GM10266 (cell line): ENCODE results near the gene MXI1.

Source experiments
- DNase-seq: peaks from one replicate; pipeline ENCODE4 v3.0.0; 2012; ENCODE audit errors: extremely low spot score
- TF ChIP-seq, protein P1 (sequence below): IDR thresholded peaks from 2 replicates; pipeline ENCODE4 v1.5.1; 2012; ENCODE audit warnings: mild to moderate bottlenecking, low read depth; ENCODE audit not compliant: control insufficient read depth, insufficient read depth; ENCODE audit errors: missing control alignments

Gene MXI1

DNA sequence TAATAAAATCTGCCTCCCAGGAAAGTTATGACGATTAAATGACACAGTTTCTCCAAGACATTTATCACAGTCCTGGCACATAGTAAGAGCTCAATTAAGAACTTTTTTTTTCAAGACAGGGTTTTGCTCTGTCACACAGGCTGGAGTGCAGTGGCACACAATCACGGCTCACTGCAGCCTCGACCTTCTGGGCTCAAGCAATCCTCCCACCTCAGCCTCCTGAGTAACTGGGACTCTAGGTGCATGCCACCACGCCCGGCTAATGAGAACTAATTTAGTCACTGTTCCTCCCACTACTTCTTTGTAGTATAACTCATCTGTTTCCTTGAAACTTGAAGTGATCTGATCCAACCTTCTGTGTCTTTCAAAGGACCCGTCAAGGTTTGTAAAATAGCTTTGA lies 42.2 kb upstream of the MXI1 start:
- TF ChIP-seq, protein P1, sequence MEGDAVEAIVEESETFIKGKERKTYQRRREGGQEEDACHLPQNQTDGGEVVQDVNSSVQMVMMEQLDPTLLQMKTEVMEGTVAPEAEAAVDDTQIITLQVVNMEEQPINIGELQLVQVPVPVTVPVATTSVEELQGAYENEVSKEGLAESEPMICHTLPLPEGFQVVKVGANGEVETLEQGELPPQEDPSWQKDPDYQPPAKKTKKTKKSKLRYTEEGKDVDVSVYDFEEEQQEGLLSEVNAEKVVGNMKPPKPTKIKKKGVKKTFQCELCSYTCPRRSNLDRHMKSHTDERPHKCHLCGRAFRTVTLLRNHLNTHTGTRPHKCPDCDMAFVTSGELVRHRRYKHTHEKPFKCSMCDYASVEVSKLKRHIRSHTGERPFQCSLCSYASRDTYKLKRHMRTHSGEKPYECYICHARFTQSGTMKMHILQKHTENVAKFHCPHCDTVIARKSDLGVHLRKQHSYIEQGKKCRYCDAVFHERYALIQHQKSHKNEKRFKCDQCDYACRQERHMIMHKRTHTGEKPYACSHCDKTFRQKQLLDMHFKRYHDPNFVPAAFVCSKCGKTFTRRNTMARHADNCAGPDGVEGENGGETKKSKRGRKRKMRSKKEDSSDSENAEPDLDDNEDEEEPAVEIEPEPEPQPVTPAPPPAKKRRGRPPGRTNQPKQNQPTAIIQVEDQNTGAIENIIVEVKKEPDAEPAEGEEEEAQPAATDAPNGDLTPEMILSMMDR, result no peak
- DNase-seq, result no peak

DNA sequence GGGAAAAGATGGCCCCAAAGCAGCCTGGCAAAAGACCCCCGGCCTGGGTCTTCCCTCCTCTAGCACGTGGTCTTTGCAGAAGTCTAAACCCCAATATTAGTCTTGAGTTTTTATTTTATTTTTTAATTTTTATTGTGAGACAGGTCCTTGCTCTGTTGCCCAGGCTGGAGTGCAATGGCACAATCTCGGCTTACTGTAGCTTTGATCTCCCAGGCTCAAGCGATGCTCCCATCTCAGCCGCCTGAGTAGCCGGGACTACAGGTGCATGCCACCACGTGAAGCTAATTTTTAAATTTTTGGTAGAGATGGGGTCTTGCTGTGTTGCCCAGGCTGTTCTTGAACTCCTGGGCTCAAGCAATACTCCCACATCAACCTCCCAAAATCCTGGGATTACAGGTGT lies 40.3 kb upstream of the MXI1 start:
- TF ChIP-seq, protein P1, result no peak

DNA sequence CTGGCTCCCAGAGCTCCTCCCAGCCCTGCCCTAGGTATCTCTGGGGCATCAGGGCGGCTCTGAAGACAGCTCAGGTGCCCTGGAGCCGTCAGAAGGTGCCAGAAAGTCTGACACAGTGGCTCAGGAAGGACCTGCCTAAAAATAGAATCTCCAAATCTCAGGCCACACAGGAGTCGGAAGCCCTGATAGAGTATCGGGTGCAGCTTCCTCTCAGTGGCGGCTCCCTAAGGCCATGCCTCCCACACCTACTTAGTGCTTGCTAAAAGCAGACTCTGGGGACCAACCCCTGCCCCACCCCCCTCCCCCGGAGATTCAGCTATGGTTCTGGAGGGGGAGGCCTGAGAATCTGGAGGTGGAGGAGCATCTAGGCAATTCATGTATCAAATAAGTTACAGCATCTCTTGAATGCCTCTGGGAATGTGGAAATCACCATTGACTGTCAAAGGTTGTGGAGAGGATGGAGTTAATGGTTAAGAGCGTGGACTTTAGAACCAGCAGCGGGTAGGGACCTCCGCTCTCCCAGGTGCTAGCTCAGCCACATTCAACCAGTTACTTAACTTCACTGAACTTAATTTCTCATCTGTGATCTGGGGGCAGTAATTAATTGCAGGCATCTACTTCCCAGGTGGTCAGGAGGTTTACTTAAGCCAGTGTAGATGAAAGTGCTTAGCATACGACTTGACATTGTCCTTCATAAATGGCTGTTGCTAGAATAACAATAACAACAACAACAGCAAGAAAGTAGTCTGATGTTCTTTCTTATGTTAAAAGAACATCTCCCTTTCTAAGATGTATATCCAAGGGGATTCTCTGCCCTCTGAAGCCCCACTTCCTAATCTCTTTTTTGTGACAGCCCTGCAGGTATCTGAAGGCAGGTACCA lies 38.6 kb upstream of the MXI1 start:
- TF ChIP-seq, protein P1, result no peak
- peak; percentile 31 for DNase-seq

More for the DNA sequence above, 40.3 kb upstream of the MXI1 start:
- no peak for DNase-seq

DNA sequence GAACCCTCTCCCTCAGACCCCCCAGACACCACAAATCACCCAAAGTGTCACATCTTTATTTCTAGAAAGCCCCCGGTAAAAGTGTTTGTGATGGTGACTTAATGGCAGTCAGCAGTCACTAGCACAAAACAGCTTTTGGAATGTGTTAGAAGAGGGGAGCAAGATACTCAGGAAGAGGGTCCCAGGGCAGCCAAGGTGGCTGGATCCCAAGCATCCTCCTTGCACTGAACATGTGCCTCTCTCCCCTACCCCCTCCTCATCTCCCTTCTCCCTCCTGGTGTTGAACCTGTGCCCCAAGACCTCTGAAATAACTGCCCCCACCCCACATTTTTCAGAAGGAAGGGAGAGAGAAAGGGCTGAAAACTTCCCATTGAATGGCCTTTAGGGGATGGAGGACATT lies 37.8 kb upstream of the MXI1 start:
- no peak for DNase-seq
- TF ChIP-seq, protein P1, result no peak

DNA sequence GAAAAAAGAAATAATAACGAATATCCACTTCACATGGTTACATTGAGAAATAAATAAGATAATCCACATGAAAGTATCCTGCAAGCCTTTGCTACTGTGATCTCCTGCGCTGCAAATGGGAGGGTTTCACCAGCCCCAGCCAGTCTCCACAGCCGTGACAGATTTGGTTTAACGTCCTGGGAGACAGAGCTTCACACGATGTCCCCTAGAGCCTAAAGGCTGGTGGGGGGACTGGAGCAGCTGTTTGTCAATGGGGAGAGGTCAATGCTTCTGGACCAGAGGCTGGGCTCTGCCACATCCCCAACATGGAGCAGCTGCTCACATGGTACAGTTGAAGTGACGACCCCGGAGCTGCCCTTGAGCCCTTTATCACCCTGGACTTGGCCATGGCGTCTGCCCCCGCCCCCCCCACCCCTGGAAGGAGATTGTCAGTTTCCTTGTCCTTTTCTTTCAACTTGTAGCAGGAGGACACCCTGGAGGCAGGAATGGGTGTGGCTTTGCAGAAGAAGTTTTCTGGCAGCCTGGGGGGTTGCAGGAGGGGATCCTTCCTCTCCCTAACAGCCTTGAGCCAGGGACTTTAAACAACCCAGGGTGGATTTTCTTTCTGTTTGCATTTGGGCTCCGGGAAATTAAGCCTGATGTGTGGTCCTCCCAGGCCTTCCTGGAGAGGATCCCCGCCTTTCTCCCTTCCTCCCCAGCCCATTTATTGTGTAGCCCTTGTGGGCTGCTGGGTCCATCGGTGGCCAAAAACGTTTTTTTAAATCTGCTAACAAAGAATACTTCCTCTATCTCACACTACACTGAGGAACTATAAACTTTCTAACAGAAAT lies 37.0 kb upstream of the MXI1 start:
- TF ChIP-seq, protein P1, result no peak
- no peak for DNase-seq

DNA sequence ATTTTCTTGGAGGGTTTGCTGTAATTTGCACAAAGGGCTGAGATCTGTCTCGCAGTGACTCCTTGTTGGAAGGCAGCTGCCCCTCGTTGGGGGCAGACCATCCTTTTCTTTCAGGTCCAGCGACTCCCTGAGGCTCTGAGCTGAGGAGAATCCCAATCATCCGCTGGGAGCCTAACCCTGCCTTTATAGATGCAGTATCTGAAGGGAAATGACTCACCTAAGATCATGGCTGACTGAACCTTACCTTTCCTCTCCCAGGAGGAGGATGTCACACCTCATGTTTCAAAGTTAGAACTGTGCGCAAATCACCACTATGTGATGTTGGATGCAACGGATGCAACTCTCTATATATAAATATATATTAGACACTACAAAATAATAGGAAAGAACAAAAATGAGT lies 36.4 kb upstream of the MXI1 start:
- no peak for DNase-seq
- TF ChIP-seq, protein P1, result no peak

DNA sequence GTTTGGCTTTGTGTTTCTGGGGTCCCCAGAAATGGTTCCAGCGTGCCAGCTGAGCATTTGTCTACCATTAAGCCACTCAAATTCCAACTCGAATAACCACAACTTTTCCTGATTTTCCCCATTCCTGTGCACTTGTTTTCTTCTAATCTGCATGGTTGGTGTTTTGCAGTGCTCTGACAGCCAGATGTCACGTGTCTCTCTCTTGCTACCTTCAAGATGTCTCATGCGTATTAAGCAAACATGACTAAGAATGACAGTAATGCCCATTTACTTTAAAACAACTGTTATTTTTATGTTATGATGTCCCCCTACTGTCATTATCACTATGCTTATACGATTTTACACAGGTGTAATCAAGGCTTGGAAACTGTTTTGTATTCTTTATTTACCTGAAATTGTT lies 35.2 kb upstream of the MXI1 start:
- TF ChIP-seq, protein P1, result no peak
- DNase-seq, result no peak
